HG02943 (cell line): ENCODE measurements around the gene SLC44A2.

ENCODE experiments used
- ATAC-seq: cut with Tn5 transposase; IDR thresholded peaks from one replicate; pipeline ENCODE4 v1.9.1; 2021; ENCODE audit warnings: mild to moderate bottlenecking, low read depth, moderate library complexity; ENCODE audit not compliant: unreplicated experiment

Gene SLC44A2

GRCh38 chr19:10625003-10625761 lies at the start of gene SLC44A2:
SLC44A2 (plus strand) TSS chr19:10625553; CDS start chr19:10625634, 81 bp downstream.
- ATAC-seq: no peak

- ATAC-seq: no peak
These were observed 47.4 kb upstream of the SLC44A2 start for GRCh38 chr19:10577951-10578350.

GRCh38 chr19:10580979-10581631 lies 44.2 kb upstream of the SLC44A2 start:
- no peak for ATAC-seq

- ATAC-seq: no peak
These were observed 43.3 kb upstream of the SLC44A2 start for GRCh38 chr19:10582091-10582490.

- ATAC-seq: no peak
These were observed 42.1 kb upstream of the SLC44A2 start for GRCh38 chr19:10583036-10583776.

GRCh38 chr19:10586396-10586795 lies 39.0 kb upstream of the SLC44A2 start:
- ATAC-seq: no peak

GRCh38 chr19:10587022-10587838 lies 38.1 kb upstream of the SLC44A2 start, which contains the start of gene AP1M2:
AP1M2 (minus strand) TSS chr19:10587312; CDS start chr19:10587231, 81 bp downstream.
- no peak for ATAC-seq

GRCh38 chr19:10587839-10588150 lies 37.6 kb upstream of the SLC44A2 start:
- ATAC-seq: no peak

GRCh38 chr19:10593148-10593547 lies 32.2 kb upstream of the SLC44A2 start:
- no peak for ATAC-seq

GRCh38 chr19:10593820-10594637 lies 31.3 kb upstream of the SLC44A2 start:
- peak; percentile 51 for ATAC-seq

GRCh38 chr19:10600149-10600548 lies 25.2 kb upstream of the SLC44A2 start:
- ATAC-seq: no peak

GRCh38 chr19:10601999-10602329 lies 23.4 kb upstream of the SLC44A2 start:
- ATAC-seq: no peak

GRCh38 chr19:10602330-10603083 lies 22.8 kb upstream of the SLC44A2 start:
- ATAC-seq: no peak

- peak; percentile 45 for ATAC-seq
These were observed 22.1 kb upstream of the SLC44A2 start for GRCh38 chr19:10603084-10603872.

GRCh38 chr19:10603873-10604459 lies 21.4 kb upstream of the SLC44A2 start:
- no peak for ATAC-seq

- no peak for ATAC-seq
These were observed 20.8 kb upstream of the SLC44A2 start for GRCh38 chr19:10604460-10604980.

- ATAC-seq: no peak
These were observed 13.4 kb upstream of the SLC44A2 start for GRCh38 chr19:10611907-10612306.
